Astrocyte of the cerebellum (primary cell): Measurements from ENCODE around the gene WDR54.
A peak's percentile ranks its signal among the peaks of the same experiment; 100 is the strongest.

Experiments
- DNase-seq: peaks from one replicate; pipeline ENCODE4 v3.0.0-alpha.2; 2011; ENCODE audit warnings: low read depth
- H3K4me3 ChIP-seq: 2 replicates; pipeline ENCODE4 v1.5.1; 2011; ENCODE audit warnings: mild to moderate bottlenecking, low read depth, low read length, moderate library complexity
- in situ Hi-C: cut with HindIII; loops from 2 replicates; pipeline ENCODE4 v1.10.0; 2017; ENCODE audit warnings: low sequenced_read_pairs
- TF ChIP-seq, protein P1 (sequence below): IDR thresholded peaks from 2 replicates; pipeline ENCODE4 v1.5.1; 2012; ENCODE audit warnings: low read length, low read depth, moderate library complexity, mild to moderate bottlenecking; ENCODE audit errors: missing control alignments

The WDR54 gene

DNA sequence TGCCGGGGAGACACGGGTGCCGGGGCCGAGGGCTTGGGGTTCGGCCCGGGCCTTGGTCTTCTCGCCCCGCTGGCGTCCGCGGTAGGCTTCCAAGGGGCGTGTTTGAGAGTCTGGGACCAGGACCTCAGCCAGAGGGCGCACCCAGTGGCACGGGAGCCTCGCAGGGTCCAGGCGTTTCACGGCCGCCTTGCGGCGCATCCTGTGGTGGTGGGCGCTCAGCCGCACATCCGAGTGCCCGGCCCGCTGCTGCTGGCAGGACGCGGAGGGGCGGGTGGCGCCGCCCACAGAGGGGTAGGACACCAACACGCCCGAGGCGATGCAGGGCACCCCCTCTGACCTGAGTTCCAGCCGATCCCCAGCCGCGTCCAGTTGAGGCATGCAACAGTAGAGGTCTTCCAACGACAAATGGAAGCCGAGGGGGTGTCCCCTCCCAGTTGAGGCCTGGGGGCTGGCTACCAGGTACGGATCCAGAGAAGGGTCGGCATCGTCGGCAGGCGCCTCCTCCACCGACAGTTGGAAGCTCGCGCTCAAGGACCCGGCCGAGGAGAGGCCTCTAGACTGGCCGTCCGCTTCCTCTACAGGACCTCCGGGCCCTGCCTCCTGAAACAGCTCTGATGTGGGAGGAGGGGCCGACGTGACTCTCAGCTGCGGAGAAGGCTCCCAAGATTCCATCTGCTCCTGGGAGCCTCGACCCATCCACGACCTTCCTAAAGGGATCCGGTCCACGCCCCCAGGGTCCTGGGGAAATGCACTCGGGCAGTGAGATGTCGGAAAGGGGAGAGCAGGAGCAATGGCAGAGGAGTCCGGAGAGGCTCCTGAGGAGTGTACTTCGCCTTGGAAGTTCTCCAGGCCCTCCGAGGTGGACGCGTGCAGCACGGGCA lies 6.4 kb upstream of the WDR54 start:
- in situ Hi-C loops, result no loop called here
- peak overlapping the region; percentile 34 for H3K4me3 ChIP-seq
- DNase-seq, result no peak
- TF ChIP-seq, protein P1, sequence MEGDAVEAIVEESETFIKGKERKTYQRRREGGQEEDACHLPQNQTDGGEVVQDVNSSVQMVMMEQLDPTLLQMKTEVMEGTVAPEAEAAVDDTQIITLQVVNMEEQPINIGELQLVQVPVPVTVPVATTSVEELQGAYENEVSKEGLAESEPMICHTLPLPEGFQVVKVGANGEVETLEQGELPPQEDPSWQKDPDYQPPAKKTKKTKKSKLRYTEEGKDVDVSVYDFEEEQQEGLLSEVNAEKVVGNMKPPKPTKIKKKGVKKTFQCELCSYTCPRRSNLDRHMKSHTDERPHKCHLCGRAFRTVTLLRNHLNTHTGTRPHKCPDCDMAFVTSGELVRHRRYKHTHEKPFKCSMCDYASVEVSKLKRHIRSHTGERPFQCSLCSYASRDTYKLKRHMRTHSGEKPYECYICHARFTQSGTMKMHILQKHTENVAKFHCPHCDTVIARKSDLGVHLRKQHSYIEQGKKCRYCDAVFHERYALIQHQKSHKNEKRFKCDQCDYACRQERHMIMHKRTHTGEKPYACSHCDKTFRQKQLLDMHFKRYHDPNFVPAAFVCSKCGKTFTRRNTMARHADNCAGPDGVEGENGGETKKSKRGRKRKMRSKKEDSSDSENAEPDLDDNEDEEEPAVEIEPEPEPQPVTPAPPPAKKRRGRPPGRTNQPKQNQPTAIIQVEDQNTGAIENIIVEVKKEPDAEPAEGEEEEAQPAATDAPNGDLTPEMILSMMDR, result peak; percentile 16

GRCh38 chr2:74415762-74416395 lies 5.7 kb upstream of the WDR54 start:
- TF ChIP-seq, protein P1, result no peak
- peak overlapping the region; percentile 34 for H3K4me3 ChIP-seq
- in situ Hi-C loops, result no loop called here
- no peak for DNase-seq

GRCh38 chr2:74416778-74417177 lies 4.8 kb upstream of the WDR54 start:
- TF ChIP-seq, protein P1, result no peak
- in situ Hi-C loops, result no loop called here
- no peak for DNase-seq
- H3K4me3 ChIP-seq, result no peak overlapping the region

DNA sequence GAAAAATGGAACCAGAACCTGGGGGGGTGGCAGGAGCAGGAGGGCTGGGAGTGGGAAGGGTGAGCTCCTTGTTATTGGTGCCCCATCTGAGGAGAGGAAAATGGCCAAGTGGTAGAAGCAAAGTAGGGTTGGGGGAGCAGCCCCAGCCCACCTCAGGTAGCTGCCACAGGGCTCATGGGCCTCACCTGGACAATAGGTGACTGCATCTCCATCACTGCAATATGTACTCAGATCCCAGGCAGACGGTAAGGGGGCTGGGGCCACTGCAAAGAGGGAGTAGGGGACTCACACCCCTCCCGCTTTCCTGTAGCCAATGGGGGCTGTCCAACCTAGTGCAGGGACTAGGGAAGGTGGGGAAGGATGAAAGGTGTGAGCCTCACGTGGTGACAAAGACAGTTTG lies 4.3 kb upstream of the WDR54 start:
- TF ChIP-seq, protein P1, result no peak
- no peak for DNase-seq
- H3K4me3 ChIP-seq, result no peak overlapping the region
- in situ Hi-C loops, result no loop called here

- no peak for DNase-seq
- no peak overlapping the region for H3K4me3 ChIP-seq
- in situ Hi-C loops, result no loop called here
- TF ChIP-seq, protein P1, result no peak
These were observed 3.8 kb upstream of the WDR54 start for GRCh38 chr2:74417763-74418162.

DNA sequence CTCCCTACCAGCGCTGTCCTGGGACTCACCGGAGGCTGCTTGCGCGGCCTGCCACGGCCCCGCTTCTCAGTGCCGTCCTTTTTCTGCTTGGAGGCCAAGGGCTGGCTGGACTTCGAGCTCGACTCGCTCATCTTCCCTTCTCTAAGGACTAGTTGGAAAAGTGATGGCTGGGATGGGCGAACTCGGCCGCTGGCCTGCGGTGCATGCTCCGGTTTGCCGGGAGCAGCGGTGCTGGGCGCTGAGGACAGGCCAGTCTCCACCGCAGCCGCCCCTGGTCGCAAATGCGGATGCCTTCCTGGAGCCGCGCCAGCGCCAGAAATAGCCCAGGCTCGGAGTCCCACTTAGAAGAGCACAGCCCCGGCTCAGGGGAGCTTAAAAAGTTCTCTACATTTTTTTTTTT lies 3.2 kb upstream of the WDR54 start:
- DNase-seq, result no peak
- in situ Hi-C loops, result no loop called here
- TF ChIP-seq, protein P1, result no peak
- no peak overlapping the region for H3K4me3 ChIP-seq
